8988T (cell line): ENCODE measurements around the gene UBFD1.
"Not testable (repeated sequence)": the region's sequence is repeated elsewhere in the genome, so short reads cannot be mapped to it uniquely, and the experiment has no call there.

Source experiments
- DNase-seq: peaks from one replicate; pipeline ENCODE4 v3.0.0; 2011

Gene UBFD1

GRCh38 chr16:23570992-23571632 is 13.6 kb downstream of the UBFD1 start:
- DNase-seq = no peak

- no peak for DNase-seq
Measured at GRCh38 chr16:23571895-23572294, 14.4 kb downstream of the UBFD1 start.

GRCh38 chr16:23572394-23572793 is 14.9 kb downstream of the UBFD1 start:
- DNase-seq = no peak

GRCh38 chr16:23573817-23574216 is 16.3 kb downstream of the UBFD1 start:
- DNase-seq = no peak

- DNase-seq = no peak
Measured at GRCh38 chr16:23575834-23576233, 18.3 kb downstream of the UBFD1 start.

- DNase-seq = no peak
Measured at GRCh38 chr16:23577493-23577892, 20.0 kb downstream of the UBFD1 start.

GRCh38 chr16:23578101-23578830 is 20.7 kb downstream of the UBFD1 start:
- no peak for DNase-seq

GRCh38 chr16:23579371-23579770 is 21.8 kb downstream of the UBFD1 start:
- DNase-seq = no peak

GRCh38 chr16:23580391-23580790 is 22.9 kb downstream of the UBFD1 start:
- no peak for DNase-seq

- DNase-seq = no peak
Measured at GRCh38 chr16:23581764-23582163, 24.2 kb downstream of the UBFD1 start.

- DNase-seq = not testable (repeated sequence)
Measured at GRCh38 chr16:23583271-23583670, 25.7 kb downstream of the UBFD1 start.

- DNase-seq = no peak
Measured at GRCh38 chr16:23584186-23585076, 26.9 kb downstream of the UBFD1 start.

GRCh38 chr16:23587726-23588125 is 30.2 kb downstream of the UBFD1 start:
- DNase-seq = peak; percentile 22

- DNase-seq = no peak
Measured at GRCh38 chr16:23590181-23590580, 32.7 kb downstream of the UBFD1 start.

- no peak for DNase-seq
Measured at GRCh38 chr16:23594186-23594585, 36.7 kb downstream of the UBFD1 start.

GRCh38 chr16:23595246-23595950 is 37.9 kb downstream of the UBFD1 start:
- DNase-seq = no peak

GRCh38 chr16:23595951-23596720 is 38.6 kb downstream of the UBFD1 start, which contains the start of gene NDUFAB1:
NDUFAB1 (minus strand) TSS chr16:23596316; CDS start chr16:23596290, 26 bp downstream.
- peak; percentile 59 for DNase-seq

GRCh38 chr16:23597003-23597756 is 39.7 kb downstream of the UBFD1 start:
- DNase-seq = no peak

- DNase-seq = no peak
Measured at GRCh38 chr16:23607726-23608125, 50.2 kb downstream of the UBFD1 start.

- no peak for DNase-seq
Measured at GRCh38 chr16:23608194-23608593, 50.7 kb downstream of the UBFD1 start.

GRCh38 chr16:23609929-23610328 is 52.4 kb downstream of the UBFD1 start:
- no peak for DNase-seq
